HCT116 (cell line): ENCODE data around the gene SMCR8. TPM values are rescaled to one million over a fixed set of nuclear protein-coding genes. Genes with fewer than 3 reads are reported as not detected.

Experiments used
- ATAC-seq: fragments of 200-7000 bp; cut with Tn5 transposase; 2 replicates; pipeline ENCODE4 v1.9.1; 2020; ENCODE audit warnings: mild to moderate bottlenecking, moderate library complexity
- BruUV-seq: library from RNA; stranded (reverse); fragments of 400-500 nt; replicated peaks from 2 replicates; lab custom pipeline; 2021; lab: Mats Ljungman, UMichigan
- CTCF ChIA-PET: fragments of 300-600 bp; sonication (Branson Sonifier 250); formaldehyde crosslinking; loops from one replicate; lab custom pipeline; 2021; ENCODE audit warnings: antibody characterized with exemption; lab: Charles Lee
- POLR2A ChIA-PET: fragments of 300-600, 350-600 bp; sonication (Branson Sonifier 250); formaldehyde crosslinking; loops from one replicate; lab custom pipeline; 2021; ENCODE audit warnings: antibody characterized with exemption; lab: Charles Lee
- RAD21 ChIA-PET, 2 experiments: fragments of 300-600 bp; sonication (Branson Sonifier 250); formaldehyde crosslinking; loops; one replicate each; lab custom pipeline; 2023; ENCODE audit warnings: low total read pairs in 2 of 2; ENCODE audit not compliant: uncharacterized antibody in 2 of 2, unreplicated experiment in 2 of 2, low non-redundant PET in 1 of 2; lab: Charles Lee
- DNase-seq: peaks from one replicate; pipeline ENCODE4 v3.0.0-alpha.2; 2010; ENCODE audit warnings: low read depth, low spot score
- H2AFZ ChIP-seq: fragments of 200-600 bp; shearing (Covaris generic), sonication (generic); 2 replicates; pipeline ENCODE4 v1.6.1; 2017; ENCODE audit warnings: low read depth, mixed run types, mixed read lengths, antibody characterized with exemption, low read length; ENCODE audit not compliant: poor library complexity, severe bottlenecking
- H3K27ac ChIP-seq: 2 replicates; pipeline ENCODE4 v1.5.1; 2012; ENCODE audit warnings: low read depth, low read length
- H3K27me3 ChIP-seq: fragments of 200-600 bp; sonication (generic); 2 replicates; pipeline ENCODE4 v1.6.1; 2016; ENCODE audit warnings: mixed run types, low read length, mixed read lengths; ENCODE audit not compliant: insufficient read depth
- H3K36me3 ChIP-seq, 2 experiments: fragments of 200-500 bp in 1 of 2; fragments of 200-600 bp in 1 of 2; sonication (Bioruptor generic) in 1 of 2; sonication (generic) in 1 of 2; 2 replicates each; pipeline versions ENCODE4 v1.5.1 to v1.6.1; 2014 to 2016; ENCODE audit warnings: low read length in 2 of 2, inconsistent platforms in 1 of 2, mixed read lengths in 1 of 2, mixed run types in 1 of 2; ENCODE audit not compliant: insufficient read depth in 2 of 2, control insufficient read depth in 1 of 2
- H3K4me1 ChIP-seq, 2 experiments: fragments of 200-600 bp in 1 of 2; sonication (generic) in 1 of 2; 2 replicates each; pipeline versions ENCODE4 v1.5.1 to v1.6.1; 2012 to 2017; ENCODE audit warnings: low read length in 2 of 2, inconsistent platforms in 1 of 2, mild to moderate bottlenecking in 1 of 2, mixed read lengths in 1 of 2, mixed run types in 1 of 2, moderate library complexity in 1 of 2; ENCODE audit not compliant: insufficient read depth in 2 of 2, control insufficient read depth in 1 of 2
- H3K4me2 ChIP-seq: fragments of 200-600 bp; sonication (generic); 2 replicates; pipeline ENCODE4 v1.6.1; 2017; ENCODE audit warnings: mixed run types, low read length, mixed read lengths
- H3K4me3 ChIP-seq, 2 experiments: fragments of 200-600 bp in 1 of 2; sonication (generic) in 1 of 2; replicated peaks in 1 of 2; 2 replicates each; pipeline ENCODE4 v1.5.1; 2011 to 2016; ENCODE audit warnings: low read length in 2 of 2, control low read depth in 1 of 2, low read depth in 1 of 2, mild to moderate bottlenecking in 1 of 2, mixed read lengths in 1 of 2, mixed run types in 1 of 2
- H3K79me2 ChIP-seq: fragments of 200-600 bp; sonication (generic); 2 replicates; pipeline ENCODE4 v1.6.1; 2017; ENCODE audit warnings: mild to moderate bottlenecking, mixed run types, low read length, moderate library complexity, mixed read lengths; ENCODE audit not compliant: insufficient read depth
- H3K9ac ChIP-seq: fragments of 200-600 bp; sonication (generic); 2 replicates; pipeline ENCODE4 v1.6.1; 2016; ENCODE audit warnings: low read length, mixed read lengths
- H3K9me2 ChIP-seq: fragments of 200-600 bp; sonication (generic), shearing (Covaris generic); 2 replicates; pipeline ENCODE4 v1.6.1; 2017; ENCODE audit warnings: mixed run types, mild to moderate bottlenecking, moderate library complexity; ENCODE audit not compliant: insufficient read depth
- H3K9me3 ChIP-seq, 2 experiments: fragments of 200-500 bp in 1 of 2; fragments of 200-600 bp in 1 of 2; sonication (Bioruptor generic) in 1 of 2; sonication (generic) in 1 of 2; 2 replicates each; pipeline ENCODE4 v1.6.1; 2014 to 2017; ENCODE audit warnings: low read length in 2 of 2, mixed read lengths in 2 of 2, inconsistent platforms in 1 of 2, low read depth in 1 of 2, mild to moderate bottlenecking in 1 of 2, mixed run types in 1 of 2, moderate library complexity in 1 of 2; ENCODE audit not compliant: control insufficient read depth in 1 of 2, insufficient read depth in 1 of 2
- H4K20me1 ChIP-seq: fragments of 200-600 bp; sonication (generic), shearing (Covaris generic); 2 replicates; pipeline ENCODE4 v1.6.1; 2017; ENCODE audit warnings: mixed run types, mild to moderate bottlenecking, moderate library complexity; ENCODE audit not compliant: insufficient read depth
- ATF3 ChIP-seq: IDR thresholded peaks from 2 replicates; pipeline ENCODE4 v1.6.1; 2012
- CEBPB ChIP-seq: IDR thresholded peaks from 2 replicates; pipeline ENCODE4 v1.6.1; 2012; ENCODE audit warnings: low read depth
- CTCF ChIP-seq, 3 experiments: fragments of 200-600 bp in 1 of 3; sonication (generic) in 1 of 3; IDR thresholded peaks in 2 of 3; conservative IDR thresholded peaks in 1 of 3; 2 replicates each; pipeline ENCODE4 v1.5.1; 2012 to 2017; ENCODE audit warnings: low read depth in 2 of 3, low read length in 2 of 3, antibody characterized with exemption in 1 of 3, borderline replicate concordance in 1 of 3, control low read depth in 1 of 3, mild to moderate bottlenecking in 1 of 3, mixed read lengths in 1 of 3, mixed run types in 1 of 3, moderate library complexity in 1 of 3; ENCODE audit not compliant: insufficient read depth in 1 of 3
- EGR1 ChIP-seq: IDR thresholded peaks from 2 replicates; pipeline ENCODE4 v1.6.1; 2012; ENCODE audit warnings: low read depth
- ELF1 ChIP-seq: IDR thresholded peaks from 2 replicates; pipeline ENCODE4 v1.6.1; 2012; ENCODE audit warnings: low read depth, borderline replicate concordance
- EZH2phosphoT487 ChIP-seq: fragments of 200-600 bp; IDR thresholded peaks from 2 replicates; pipeline ENCODE4 v1.6.1; 2018; ENCODE audit warnings: antibody characterized with exemption, borderline replicate concordance
- FOSL1 ChIP-seq: IDR thresholded peaks from 2 replicates; pipeline ENCODE4 v1.6.1; 2012; ENCODE audit warnings: low read depth
- JUND ChIP-seq: IDR thresholded peaks from 2 replicates; pipeline ENCODE4 v1.6.1; 2012
- MAX ChIP-seq: IDR thresholded peaks from 2 replicates; pipeline ENCODE4 v1.6.1; 2012
- POLR2A ChIP-seq: IDR thresholded peaks from 2 replicates; pipeline ENCODE4 v1.7.0; 2011; ENCODE audit warnings: borderline replicate concordance; ENCODE audit not compliant: insufficient read depth, insufficient read length; ENCODE audit errors: extremely low read depth
- RAD21 ChIP-seq: IDR thresholded peaks from 2 replicates; pipeline ENCODE4 v1.6.1; 2012; ENCODE audit warnings: low read depth, mild to moderate bottlenecking
- SIN3A ChIP-seq: IDR thresholded peaks from 2 replicates; pipeline ENCODE4 v1.6.1; 2012; ENCODE audit warnings: low read depth
- TCF7L2 ChIP-seq: IDR thresholded peaks from 2 replicates; pipeline ENCODE4 v1.7.0; 2011; ENCODE audit warnings: borderline replicate concordance, inconsistent platforms; ENCODE audit not compliant: insufficient read depth, insufficient read length; ENCODE audit errors: extremely low read depth
- YY1 ChIP-seq: IDR thresholded peaks from 2 replicates; pipeline ENCODE4 v1.6.1; 2011; ENCODE audit warnings: low read length, low read depth, moderate library complexity, mild to moderate bottlenecking; ENCODE audit not compliant: insufficient replicate concordance; ENCODE audit errors: extremely low read depth
- ZFX ChIP-seq: fragments of 450-650 bp; IDR thresholded peaks from 2 replicates; pipeline ENCODE4 v1.6.1; 2017
- ZNF274 ChIP-seq: fragments of 200-500 bp; sonication (Bioruptor generic); IDR thresholded peaks from 2 replicates; pipeline ENCODE4 v1.6.1; 2014; ENCODE audit warnings: mild to moderate bottlenecking, low read depth, low read length, inconsistent platforms
- intact Hi-C: fragments of 100-400 bp; cut with micrococcal nuclease; formaldehyde crosslinking; loops from 2 replicates; pipeline ENCODE4 v1.10.0; 2022
- microRNA-seq: library from miRNA; unstranded; fragments of <30 nt; microRNA quantifications from one replicate; pipeline ENCODE4, GENCODE V29; 2016; ENCODE audit warnings: borderline number of aligned reads
- total RNA-seq: library from RNA; stranded (reverse); gene quantifications from one replicate; pipeline ENCODE4 v1.2.1, GENCODE V29; 2021; ENCODE audit not compliant: unreplicated experiment

SMCR8 gene
- total RNA-seq, 1 experiment from 2014 or later = 12.7 TPM

- Histone ChIP-seq H3K9me3 (no peaks in the 10 kb centered on the region), H4K20me1 (no peaks in the 10 kb centered on the region), H3K79me2 (no peaks in the 10 kb centered on the region), H3K27me3 (no peaks in the 10 kb centered on the region), H3K27ac (no peak overlapping the region), H3K4me2 (no peak overlapping the region), H3K9me2 (no peaks in the 10 kb centered on the region), H3K36me3 (no peaks in the 10 kb centered on the region), H3K4me3 (no peak overlapping the region), H2AFZ (peak overlapping the region; percentile 49), H3K4me1 (peaks cover 0 to 4% of the 10 kb centered on the region in 2 experiments; a peak in 1 of 4 replicates), H3K9ac (no peak overlapping the region)
- ChIA-PET POLR2A (no interaction called here), CTCF (no interaction called here), RAD21 (no interaction called here)
- TF ChIP-seq SIN3A = no peak
- no peak for TF ChIP-seq CTCF (IDR thresholded peaks at IDR 0.05 in 2 of 3, conservative IDR thresholded peaks at IDR 0.05 in 1 of 3; ENCODE audit: borderline replicate concordance in 1 of 3, insufficient read depth in 1 of 3, low read depth in 2 of 3, low read length in 2 of 3)
- no peak for TF ChIP-seq EGR1
- no peak for TF ChIP-seq MAX
- no peak for TF ChIP-seq ATF3
- TF ChIP-seq EZH2phosphoT487 = no peak
- no peak for TF ChIP-seq FOSL1
- no peak for TF ChIP-seq TCF7L2
- TF ChIP-seq ZFX = no peak
- no peak for TF ChIP-seq JUND
- TF ChIP-seq ZNF274 = no peak
- TF ChIP-seq POLR2A = no peak
- no peak for TF ChIP-seq RAD21
- TF ChIP-seq CEBPB = no peak
- TF ChIP-seq ELF1 = no peak
- no peak for TF ChIP-seq YY1
- ATAC-seq = no peak
- no TSS peak for BruUV-seq
- no peak for DNase-seq
- intact Hi-C loops = no loop called here
Measured at GRCh38 chr17:18374216-18374615, 59.1 kb downstream of the SMCR8 start.

Small RNA genes within 50 kb of the gene (microRNA-seq; reads per million reads assigned to microRNA genes)
- not detected for gene MIR6778

Other genes with a start within 250 kb of the SMCR8 start
- 41.0 TPM for gene DRG2, start 227.3 kb upstream of the SMCR8 start, total RNA-seq
- gene MYO15A, start 206.5 kb upstream of the SMCR8 start, total RNA-seq = 2.8 TPM
- 97.8 TPM for gene ALKBH5, start 131.5 kb upstream of the SMCR8 start, total RNA-seq
- gene LLGL1, start 89.7 kb upstream of the SMCR8 start, total RNA-seq = 44.3 TPM
- 264 TPM for gene FLII, start 56.6 kb upstream of the SMCR8 start, total RNA-seq
- 9.3 TPM for gene MIEF2, start 54.6 kb upstream of the SMCR8 start, total RNA-seq
- 48.8 TPM for gene TOP3A, start 299 bp upstream of the SMCR8 start, total RNA-seq
- gene SHMT1, start 48.3 kb downstream of the SMCR8 start, total RNA-seq = 46.5 TPM
- not detected for gene EVPLL, start 62.5 kb downstream of the SMCR8 start, total RNA-seq
- not detected for gene LGALS9C, start 161.5 kb downstream of the SMCR8 start, total RNA-seq